ENCODE results near the gene LRRC25. TPM values are rescaled to one million over a fixed set of nuclear protein-coding genes. Genes with fewer than 3 reads are reported as not detected.

Gene LRRC25
- total RNA-seq, 1 donor from 2014 or later: not detected

DNA sequence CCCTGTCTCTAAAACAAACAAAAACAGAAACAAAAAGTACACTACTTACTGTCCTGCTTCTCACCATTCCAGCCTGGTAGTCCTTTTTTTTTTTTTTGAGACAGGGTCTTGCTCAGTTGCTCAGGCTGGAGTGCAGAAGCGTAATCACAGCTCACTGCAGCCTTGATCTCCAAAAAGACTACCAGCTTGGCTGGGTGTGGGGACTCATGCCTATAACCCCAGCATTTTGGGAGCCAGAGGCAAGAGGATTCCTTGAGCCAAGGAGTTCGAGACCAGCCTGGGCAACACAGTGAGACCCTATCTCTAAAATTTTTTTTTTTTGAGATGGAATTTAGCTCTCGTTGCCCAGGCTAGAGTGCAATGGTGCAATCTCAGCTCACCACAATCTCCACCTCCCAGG is 16.6 kb downstream of the LRRC25 start:
- no peaks in the 10 kb centered on the region for H3K27me3 ChIP-seq (ENCODE audit: insufficient read depth, low read length)
- no peak for TF ChIP-seq EZH2 (IDR thresholded peaks at IDR 0.05; ENCODE audit: insufficient read depth, low read length)
- TF ChIP-seq, protein P1, sequence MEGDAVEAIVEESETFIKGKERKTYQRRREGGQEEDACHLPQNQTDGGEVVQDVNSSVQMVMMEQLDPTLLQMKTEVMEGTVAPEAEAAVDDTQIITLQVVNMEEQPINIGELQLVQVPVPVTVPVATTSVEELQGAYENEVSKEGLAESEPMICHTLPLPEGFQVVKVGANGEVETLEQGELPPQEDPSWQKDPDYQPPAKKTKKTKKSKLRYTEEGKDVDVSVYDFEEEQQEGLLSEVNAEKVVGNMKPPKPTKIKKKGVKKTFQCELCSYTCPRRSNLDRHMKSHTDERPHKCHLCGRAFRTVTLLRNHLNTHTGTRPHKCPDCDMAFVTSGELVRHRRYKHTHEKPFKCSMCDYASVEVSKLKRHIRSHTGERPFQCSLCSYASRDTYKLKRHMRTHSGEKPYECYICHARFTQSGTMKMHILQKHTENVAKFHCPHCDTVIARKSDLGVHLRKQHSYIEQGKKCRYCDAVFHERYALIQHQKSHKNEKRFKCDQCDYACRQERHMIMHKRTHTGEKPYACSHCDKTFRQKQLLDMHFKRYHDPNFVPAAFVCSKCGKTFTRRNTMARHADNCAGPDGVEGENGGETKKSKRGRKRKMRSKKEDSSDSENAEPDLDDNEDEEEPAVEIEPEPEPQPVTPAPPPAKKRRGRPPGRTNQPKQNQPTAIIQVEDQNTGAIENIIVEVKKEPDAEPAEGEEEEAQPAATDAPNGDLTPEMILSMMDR (IDR thresholded peaks at IDR 0.05; ENCODE audit: insufficient read depth, low read depth, low read length): no peak
- no peak overlapping the region for H3K27ac ChIP-seq (ENCODE audit: low read depth, low read length)
- H3K4me1 Mint-ChIP-seq (ENCODE audit: low read depth, unreplicated experiment): peaks cover 7% of the 10 kb centered on the region
- H2AFZ ChIP-seq (ENCODE audit: low read depth, low read length): no peak overlapping the region
- no peak overlapping the region for H3K4me3 ChIP-seq (ENCODE audit: insufficient read depth, low read depth, low read length)
- H3K9me3 ChIP-seq (ENCODE audit: insufficient read depth, low read depth, low read length): no peaks in the 10 kb centered on the region
- DNase-seq (ENCODE audit: low read depth) (no peak), FAIRE-seq (no peak)
- no peak overlapping the region for H3K4me2 ChIP-seq (ENCODE audit: low read length)
- H3K9ac ChIP-seq (ENCODE audit: low read length): no peak overlapping the region
- peaks cover 17% of the 10 kb centered on the region for H3K4me1 ChIP-seq (ENCODE audit: insufficient read depth, low read length)
- no peak overlapping the region for H3K27ac Mint-ChIP-seq (ENCODE audit: unreplicated experiment)
- peaks cover 3% of the 10 kb centered on the region for H3K27me3 Mint-ChIP-seq (ENCODE audit: low read depth, unreplicated experiment)
- H3K36me3 Mint-ChIP-seq (ENCODE audit: low read depth, unreplicated experiment): no peaks in the 10 kb centered on the region
- no peaks in the 10 kb centered on the region for H3K9me3 Mint-ChIP-seq (ENCODE audit: unreplicated experiment)
- H3K79me2 ChIP-seq (ENCODE audit: insufficient read depth, low read length): no peaks in the 10 kb centered on the region
- H3K36me3 ChIP-seq (ENCODE audit: insufficient read depth, low read length): no peaks in the 10 kb centered on the region
- no peaks in the 10 kb centered on the region for H4K20me1 ChIP-seq (ENCODE audit: insufficient read depth, low read length)
- no peak overlapping the region for H3K4me3 Mint-ChIP-seq (ENCODE audit: unreplicated experiment)

DNA sequence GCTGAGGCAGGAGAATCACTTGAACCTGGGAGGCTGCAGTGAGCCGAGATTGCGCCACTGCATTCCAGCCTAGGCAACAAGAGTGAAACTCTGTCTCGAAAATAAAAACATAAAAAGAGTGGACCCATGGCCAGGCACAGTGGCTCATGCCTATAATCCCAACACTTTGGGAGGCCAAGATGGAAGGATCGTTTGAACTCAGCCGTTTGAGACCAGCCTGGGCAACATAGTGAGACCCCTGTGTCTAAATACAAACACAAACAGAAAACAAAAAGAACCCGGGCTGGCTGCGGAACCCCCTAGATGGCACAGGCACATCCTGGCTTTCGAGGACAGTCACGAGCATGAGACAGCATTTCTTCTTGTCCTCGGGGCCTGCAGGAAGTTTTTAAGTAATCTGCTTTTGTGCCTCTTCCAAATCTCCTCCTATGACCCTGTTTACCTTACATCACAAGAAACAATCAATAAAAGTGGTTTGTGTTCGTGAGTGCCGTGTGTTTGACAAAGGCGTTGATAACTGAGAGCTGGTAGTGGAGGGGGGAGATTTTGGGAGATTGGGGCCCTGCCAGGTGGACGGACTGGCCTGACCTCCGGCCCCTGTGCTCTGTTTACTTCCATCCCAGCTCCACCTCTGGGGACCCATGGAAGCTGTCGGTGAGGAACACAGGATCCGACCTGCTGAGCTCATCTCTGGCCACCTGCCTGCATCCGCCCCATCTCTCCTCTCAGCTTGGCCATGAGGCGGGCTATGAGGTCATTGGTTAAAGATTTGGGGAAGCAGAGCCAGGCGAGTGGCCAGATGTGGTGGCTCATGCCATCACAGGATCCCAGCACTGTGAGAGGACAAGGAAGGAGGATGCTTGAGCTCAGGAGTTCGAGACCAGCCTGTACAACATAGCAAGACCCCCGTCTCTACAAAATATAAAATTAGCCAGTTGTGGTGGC is 17.3 kb downstream of the LRRC25 start:
- Histone ChIP-seq H4K20me1 (ENCODE audit: insufficient read depth, low read length) (no peaks in the 10 kb centered on the region), H3K9ac (ENCODE audit: low read length) (no peak overlapping the region), H3K4me3 (ENCODE audit: insufficient read depth, low read depth, low read length) (no peak overlapping the region), H3K36me3 (ENCODE audit: insufficient read depth, low read length) (no peaks in the 10 kb centered on the region), H3K4me2 (ENCODE audit: low read length) (no peak overlapping the region), H2AFZ (ENCODE audit: low read depth, low read length) (no peak overlapping the region), H3K27me3 (ENCODE audit: insufficient read depth, low read length) (no peaks in the 10 kb centered on the region), H3K9me3 (ENCODE audit: insufficient read depth, low read depth, low read length) (no peaks in the 10 kb centered on the region), H3K27ac (ENCODE audit: low read depth, low read length) (no peak overlapping the region), H3K4me1 (ENCODE audit: insufficient read depth, low read length) (peaks cover 17% of the 10 kb centered on the region), H3K79me2 (ENCODE audit: insufficient read depth, low read length) (no peaks in the 10 kb centered on the region)
- peak; percentile 89 for DNase-seq (ENCODE audit: low read depth)
- FAIRE-seq: no peak
- H3K9me3 Mint-ChIP-seq (ENCODE audit: unreplicated experiment): no peaks in the 10 kb centered on the region
- H3K27ac Mint-ChIP-seq (ENCODE audit: unreplicated experiment): no peak overlapping the region
- H3K4me3 Mint-ChIP-seq (ENCODE audit: unreplicated experiment): no peak overlapping the region
- peaks cover 3% of the 10 kb centered on the region for H3K27me3 Mint-ChIP-seq (ENCODE audit: low read depth, unreplicated experiment)
- H3K4me1 Mint-ChIP-seq (ENCODE audit: low read depth, unreplicated experiment): peaks cover 4% of the 10 kb centered on the region
- H3K36me3 Mint-ChIP-seq (ENCODE audit: low read depth, unreplicated experiment): no peaks in the 10 kb centered on the region
- TF ChIP-seq EZH2 (IDR thresholded peaks at IDR 0.05; ENCODE audit: insufficient read depth, low read length): no peak
- TF ChIP-seq, protein P1 (IDR thresholded peaks at IDR 0.05; ENCODE audit: insufficient read depth, low read depth, low read length): no peak

DNA sequence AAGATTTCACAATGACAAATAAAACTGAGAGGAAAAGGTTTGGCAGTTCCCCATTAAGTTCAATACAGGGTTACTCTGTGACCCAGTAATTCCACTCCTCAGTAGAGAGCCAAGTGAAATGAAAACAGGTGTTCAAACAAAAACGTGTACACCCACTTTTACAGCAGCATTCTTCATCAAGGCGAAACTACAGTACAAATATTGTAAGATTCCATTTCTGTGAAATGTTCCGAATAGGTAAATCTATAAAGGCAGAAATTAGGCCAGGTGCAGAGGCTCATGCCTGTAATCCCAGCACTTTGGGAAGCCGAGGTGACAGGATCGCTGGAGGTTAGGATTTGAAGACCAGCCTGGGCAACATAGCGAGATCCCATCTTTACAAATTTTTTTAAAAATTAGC is 20.4 kb downstream of the LRRC25 start:
- Histone ChIP-seq H4K20me1 (ENCODE audit: insufficient read depth, low read length) (no peaks in the 10 kb centered on the region), H3K36me3 (ENCODE audit: insufficient read depth, low read length) (no peaks in the 10 kb centered on the region), H3K4me2 (ENCODE audit: low read length) (no peak overlapping the region), H3K79me2 (ENCODE audit: insufficient read depth, low read length) (no peaks in the 10 kb centered on the region), H3K9ac (ENCODE audit: low read length) (no peak overlapping the region), H3K4me3 (ENCODE audit: insufficient read depth, low read depth, low read length) (no peak overlapping the region), H3K4me1 (ENCODE audit: insufficient read depth, low read length) (peaks cover 31% of the 10 kb centered on the region), H3K27me3 (ENCODE audit: insufficient read depth, low read length) (no peaks in the 10 kb centered on the region), H3K27ac (ENCODE audit: low read depth, low read length) (no peak overlapping the region), H2AFZ (ENCODE audit: low read depth, low read length) (no peak overlapping the region), H3K9me3 (ENCODE audit: insufficient read depth, low read depth, low read length) (no peaks in the 10 kb centered on the region)
- Mint-ChIP-seq H3K4me3 (ENCODE audit: unreplicated experiment) (no peak overlapping the region), H3K36me3 (ENCODE audit: low read depth, unreplicated experiment) (no peaks in the 10 kb centered on the region), H3K27me3 (ENCODE audit: low read depth, unreplicated experiment) (no peaks in the 10 kb centered on the region), H3K27ac (ENCODE audit: unreplicated experiment) (no peak overlapping the region), H3K9me3 (ENCODE audit: unreplicated experiment) (no peaks in the 10 kb centered on the region), H3K4me1 (ENCODE audit: low read depth, unreplicated experiment) (peaks cover 19% of the 10 kb centered on the region)
- no peak for DNase-seq (ENCODE audit: low read depth)
- TF ChIP-seq EZH2 (IDR thresholded peaks at IDR 0.05; ENCODE audit: insufficient read depth, low read length): no peak
- TF ChIP-seq, protein P1 (IDR thresholded peaks at IDR 0.05; ENCODE audit: insufficient read depth, low read depth, low read length): no peak
- FAIRE-seq: no peak

All from astrocyte (in vitro differentiated cells and primary cell).